Measurements from ENCODE around the gene SYCP1.

SYCP1 gene

GRCh38 chr1:114982251-114982650, 127.6 kb downstream of the SYCP1 start:
- no peak overlapping the region for H3K27ac Mint-ChIP-seq
- H3K27me3 Mint-ChIP-seq (ENCODE audit: low read depth) = no peaks in the 10 kb centered on the region
- no peaks in the 10 kb centered on the region for H3K4me1 Mint-ChIP-seq
- H3K36me3 Mint-ChIP-seq (ENCODE audit: low read depth) = no peaks in the 10 kb centered on the region
- H3K9me3 Mint-ChIP-seq = peaks cover 16% of the 10 kb centered on the region
- TF ChIP-seq CTCF (IDR thresholded peaks at IDR 0.05; ENCODE audit: unreplicated experiment in 3 of 3) = no peak
- no peak overlapping the region for H3K4me3 Mint-ChIP-seq

GRCh38 chr1:114986286-114986685, 131.6 kb downstream of the SYCP1 start:
- Mint-ChIP-seq H3K4me1 (no peaks in the 10 kb centered on the region), H3K9me3 (peaks cover 34% of the 10 kb centered on the region), H3K27me3 (ENCODE audit: low read depth) (no peaks in the 10 kb centered on the region), H3K4me3 (no peak overlapping the region), H3K27ac (no peak overlapping the region), H3K36me3 (ENCODE audit: low read depth) (no peaks in the 10 kb centered on the region)
- no peak for TF ChIP-seq CTCF (IDR thresholded peaks at IDR 0.05; ENCODE audit: unreplicated experiment in 3 of 3)

GRCh38 chr1:114988095-114988494, 133.4 kb downstream of the SYCP1 start:
- Mint-ChIP-seq H3K27ac (no peak overlapping the region), H3K27me3 (ENCODE audit: low read depth) (no peaks in the 10 kb centered on the region), H3K4me1 (no peaks in the 10 kb centered on the region), H3K36me3 (ENCODE audit: low read depth) (no peaks in the 10 kb centered on the region), H3K9me3 (peaks cover 22% of the 10 kb centered on the region), H3K4me3 (no peak overlapping the region)
- TF ChIP-seq CTCF (IDR thresholded peaks at IDR 0.05; ENCODE audit: unreplicated experiment in 3 of 3) = no peak

GRCh38 chr1:114997510-114998289, 143.0 kb downstream of the SYCP1 start:
- Mint-ChIP-seq H3K36me3 (ENCODE audit: low read depth) (no peaks in the 10 kb centered on the region), H3K27ac (no peak overlapping the region), H3K4me1 (no peaks in the 10 kb centered on the region)

GRCh38 chr1:115006191-115006590, 151.5 kb downstream of the SYCP1 start:
- Mint-ChIP-seq H3K9me3 (no peaks in the 10 kb centered on the region), H3K27me3 (ENCODE audit: low read depth) (no peaks in the 10 kb centered on the region), H3K36me3 (ENCODE audit: low read depth) (no peaks in the 10 kb centered on the region)

More at GRCh38 chr1:114997510-114998289, 143.0 kb downstream of the SYCP1 start:
- H3K27me3 Mint-ChIP-seq (ENCODE audit: low read depth) = no peaks in the 10 kb centered on the region
- TF ChIP-seq CTCF (IDR thresholded peaks at IDR 0.05; ENCODE audit: unreplicated experiment in 3 of 3) = no peak
- no peak overlapping the region for H3K4me3 Mint-ChIP-seq
- H3K9me3 Mint-ChIP-seq = no peaks in the 10 kb centered on the region

More at GRCh38 chr1:115006191-115006590, 151.5 kb downstream of the SYCP1 start:
- no peak overlapping the region for H3K27ac Mint-ChIP-seq
- no peak for TF ChIP-seq CTCF (IDR thresholded peaks at IDR 0.05; ENCODE audit: unreplicated experiment in 3 of 3)
- H3K4me1 Mint-ChIP-seq = no peaks in the 10 kb centered on the region
- H3K4me3 Mint-ChIP-seq = no peak overlapping the region

Measured in nephron (organoid).